GM10266 (cell line): ENCODE results near the gene MIEN1.
"Not testable (repeated sequence)": the region's sequence is repeated elsewhere in the genome, so short reads cannot be mapped to it uniquely, and the experiment has no call there.

Source experiments
- DNase-seq: peaks from one replicate; pipeline ENCODE4 v3.0.0; 2012; ENCODE audit errors: extremely low spot score
- TF ChIP-seq, protein P1 (sequence below): IDR thresholded peaks from 2 replicates; pipeline ENCODE4 v1.5.1; 2012; ENCODE audit warnings: mild to moderate bottlenecking, low read depth; ENCODE audit not compliant: control insufficient read depth, insufficient read depth; ENCODE audit errors: missing control alignments

The MIEN1 gene

DNA sequence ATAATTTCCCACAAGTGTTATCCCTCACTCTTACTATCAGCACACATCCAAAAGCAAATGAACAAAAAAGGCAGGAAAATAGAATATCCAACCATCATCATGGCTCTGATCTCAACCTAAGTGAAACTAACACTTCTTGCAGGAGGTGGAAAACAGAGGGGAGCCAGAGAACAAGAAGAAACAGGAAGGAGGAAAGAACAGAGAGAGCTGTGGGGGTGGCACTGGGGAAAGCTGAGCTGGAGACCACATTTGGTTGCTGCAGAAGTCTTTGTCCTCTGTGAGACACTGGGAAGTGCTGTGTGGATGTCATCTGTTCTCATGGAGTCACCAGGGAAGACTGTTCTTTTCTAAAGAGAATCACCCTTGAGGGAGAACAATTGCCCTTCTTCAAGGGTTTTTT is 42.1 kb upstream of the MIEN1 start:
- DNase-seq, result no peak
- TF ChIP-seq, protein P1, sequence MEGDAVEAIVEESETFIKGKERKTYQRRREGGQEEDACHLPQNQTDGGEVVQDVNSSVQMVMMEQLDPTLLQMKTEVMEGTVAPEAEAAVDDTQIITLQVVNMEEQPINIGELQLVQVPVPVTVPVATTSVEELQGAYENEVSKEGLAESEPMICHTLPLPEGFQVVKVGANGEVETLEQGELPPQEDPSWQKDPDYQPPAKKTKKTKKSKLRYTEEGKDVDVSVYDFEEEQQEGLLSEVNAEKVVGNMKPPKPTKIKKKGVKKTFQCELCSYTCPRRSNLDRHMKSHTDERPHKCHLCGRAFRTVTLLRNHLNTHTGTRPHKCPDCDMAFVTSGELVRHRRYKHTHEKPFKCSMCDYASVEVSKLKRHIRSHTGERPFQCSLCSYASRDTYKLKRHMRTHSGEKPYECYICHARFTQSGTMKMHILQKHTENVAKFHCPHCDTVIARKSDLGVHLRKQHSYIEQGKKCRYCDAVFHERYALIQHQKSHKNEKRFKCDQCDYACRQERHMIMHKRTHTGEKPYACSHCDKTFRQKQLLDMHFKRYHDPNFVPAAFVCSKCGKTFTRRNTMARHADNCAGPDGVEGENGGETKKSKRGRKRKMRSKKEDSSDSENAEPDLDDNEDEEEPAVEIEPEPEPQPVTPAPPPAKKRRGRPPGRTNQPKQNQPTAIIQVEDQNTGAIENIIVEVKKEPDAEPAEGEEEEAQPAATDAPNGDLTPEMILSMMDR, result no peak

DNA sequence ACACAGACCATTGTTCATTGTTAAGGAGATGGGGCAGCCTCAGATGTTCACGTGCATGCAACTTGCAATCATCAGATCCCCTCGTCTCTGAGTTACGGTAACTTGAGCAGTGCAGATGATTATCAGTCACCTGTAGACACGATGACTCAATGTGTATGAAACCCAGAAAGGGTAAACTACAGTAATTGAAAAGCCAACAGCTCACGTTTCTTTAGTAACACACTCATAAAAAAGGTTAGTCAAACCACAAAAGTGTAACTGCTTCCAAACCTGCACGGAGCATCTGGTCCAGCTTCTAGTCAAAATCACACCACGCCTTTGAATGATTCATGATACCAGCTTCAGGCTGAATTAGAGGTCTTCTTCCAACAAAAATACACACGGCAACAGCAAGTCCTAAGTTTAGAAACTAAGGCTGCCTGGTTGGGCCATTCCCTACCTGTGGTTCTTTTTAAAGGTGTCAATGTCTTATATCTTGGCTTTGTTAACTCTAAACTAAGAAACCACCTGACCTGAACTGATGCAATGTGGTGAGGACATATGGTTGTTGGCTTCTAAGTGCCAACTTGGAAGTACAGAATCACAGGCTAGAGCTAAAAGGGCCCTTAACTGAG is 39.7 kb upstream of the MIEN1 start:
- TF ChIP-seq, protein P1, result no peak
- DNase-seq, result no peak

DNA sequence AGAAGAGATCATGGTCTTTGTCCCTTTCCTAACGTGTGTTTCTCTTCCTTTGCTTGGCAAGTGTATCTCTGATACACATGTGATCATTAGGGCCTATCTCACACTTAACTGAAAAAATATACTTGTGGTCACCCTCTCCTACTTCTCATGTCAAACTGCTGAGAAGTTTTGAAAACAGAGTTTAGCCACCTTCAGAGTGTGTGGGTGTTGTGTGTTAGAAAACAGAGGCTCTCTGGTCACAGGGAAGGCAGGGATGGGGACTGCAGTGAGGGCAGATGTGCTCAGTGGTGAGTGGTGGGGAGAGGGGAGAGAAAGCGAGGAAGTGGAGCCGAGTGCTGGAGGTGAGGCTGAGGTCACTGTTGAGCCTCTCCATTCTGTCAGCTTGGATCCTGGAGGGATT is 36.8 kb upstream of the MIEN1 start:
- DNase-seq, result no peak

DNA sequence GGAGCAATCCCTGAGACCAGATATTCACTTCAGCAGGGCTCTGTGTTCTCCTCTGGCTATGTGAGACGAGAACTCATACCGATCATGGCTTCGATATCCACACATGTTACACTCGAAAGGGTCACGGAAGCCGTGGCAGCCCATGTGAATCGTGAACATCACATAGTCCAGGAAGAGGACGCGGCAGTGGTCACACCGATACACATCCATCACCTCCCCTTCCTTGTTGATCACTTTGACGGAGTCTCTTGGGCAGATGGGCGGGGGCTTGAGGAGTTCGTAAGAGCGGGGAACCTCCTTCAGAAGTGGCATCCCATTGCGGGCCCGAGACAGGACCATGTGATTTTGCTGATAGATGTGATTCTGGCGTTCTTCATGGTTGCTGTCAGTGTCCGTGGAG is 35.4 kb upstream of the MIEN1 start:
- TF ChIP-seq, protein P1, result no peak
- DNase-seq, result no peak

More for the DNA sequence above, 36.8 kb upstream of the MIEN1 start:
- TF ChIP-seq, protein P1, result no peak

DNA sequence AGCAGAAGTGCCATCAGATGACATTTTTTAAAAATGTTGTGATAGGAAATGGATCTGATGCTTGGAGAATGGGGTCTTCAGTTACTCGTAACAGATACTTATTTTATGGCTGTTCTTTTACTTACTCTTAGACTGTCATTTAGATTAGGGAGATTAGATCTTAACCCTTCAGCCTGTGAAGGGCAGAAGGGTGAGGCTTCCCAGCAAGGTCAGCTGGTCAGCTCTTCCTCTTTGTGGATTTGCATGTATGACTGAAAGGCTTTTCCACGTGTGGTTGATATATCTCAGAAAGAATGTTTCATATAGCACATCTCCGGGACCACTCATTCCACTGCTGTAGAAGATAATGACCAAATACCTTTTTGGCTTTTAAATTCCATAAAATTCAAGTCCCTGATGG is 34.8 kb upstream of the MIEN1 start:
- no peak for DNase-seq
- TF ChIP-seq, protein P1, result no peak

DNA sequence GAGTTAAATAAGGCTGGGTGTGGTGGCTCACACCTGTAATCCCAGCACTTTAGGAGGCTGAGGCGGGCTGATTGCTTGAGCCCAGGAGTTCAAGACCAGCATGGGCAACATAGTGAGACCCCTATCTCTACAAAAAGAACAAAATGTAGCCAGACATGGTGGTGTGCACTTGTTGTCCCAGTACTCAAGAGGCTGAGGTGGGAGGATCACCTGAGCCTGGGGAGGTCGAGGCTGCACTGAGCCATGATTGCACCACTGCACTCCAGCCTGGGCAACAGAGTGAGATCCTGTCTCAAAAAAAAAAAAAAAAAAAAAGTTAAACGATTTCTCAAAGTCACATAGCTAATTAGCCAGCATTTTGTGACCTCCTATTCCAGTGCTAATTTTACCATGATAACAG is 33.8 kb upstream of the MIEN1 start:
- not testable (repeated sequence) for DNase-seq

DNA sequence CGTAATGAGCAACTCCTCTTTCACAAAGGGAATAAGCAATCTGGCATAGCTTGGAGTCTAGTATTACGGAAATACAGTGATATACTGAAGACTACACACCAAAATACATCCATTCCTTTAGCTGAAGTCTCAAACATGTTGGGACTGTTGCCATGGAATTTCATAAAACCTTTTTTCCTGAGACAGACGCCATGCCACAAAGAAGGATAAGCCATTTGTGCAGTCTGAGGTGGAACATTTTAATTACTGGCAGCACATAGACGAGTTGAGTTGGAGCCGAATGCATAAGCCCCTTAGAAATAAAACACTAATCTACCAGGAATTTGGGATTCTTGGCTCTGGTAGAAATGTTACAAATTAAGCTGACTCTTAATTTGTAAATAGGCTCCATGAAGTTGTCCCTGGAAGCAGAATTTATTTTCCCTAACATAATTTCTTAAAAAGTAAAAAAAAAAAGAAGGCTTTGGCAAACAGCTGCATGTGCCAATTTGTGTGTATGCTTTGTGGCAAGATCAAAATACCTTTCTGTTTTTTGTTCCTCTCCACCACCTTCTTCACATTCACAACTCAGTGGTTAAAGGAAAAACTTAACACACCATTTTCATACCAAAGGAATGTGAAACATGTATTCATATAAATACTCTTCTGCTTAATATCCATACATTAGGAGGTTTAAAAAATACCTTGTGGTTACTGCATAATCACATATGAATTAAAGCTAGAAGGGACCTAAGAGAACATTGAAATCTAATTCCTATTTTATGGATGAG is 32.9 kb upstream of the MIEN1 start:
- DNase-seq, result no peak
- TF ChIP-seq, protein P1, result no peak
